ENCODE results near the gene POLN.
"Not testable (repeated sequence)": the region's sequence is repeated elsewhere in the genome, so short reads cannot be mapped to it uniquely, and the experiment has no call there.

DNA sequence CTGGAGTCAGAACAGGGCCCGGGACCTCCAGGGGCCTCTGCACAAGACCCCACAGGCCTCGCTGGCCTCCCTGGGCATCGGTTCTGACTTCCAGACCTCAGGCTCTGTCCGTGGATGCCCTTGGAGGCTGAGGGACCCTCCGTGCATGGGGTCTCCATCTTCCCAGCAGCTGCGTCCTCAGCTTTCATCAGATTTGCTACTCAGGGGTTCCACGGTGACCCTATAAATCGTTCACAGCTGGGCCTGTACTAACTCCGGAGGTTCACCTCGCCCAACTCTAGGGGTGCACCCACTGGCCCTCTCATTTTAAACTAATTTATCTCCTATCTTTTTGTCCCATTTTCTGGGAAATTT, 33.1 kb upstream of the POLN start:
- TF ChIP-seq POLR2A (IDR thresholded peaks at IDR 0.05; ENCODE audit: low read depth, low read length); CEBPB (IDR thresholded peaks at IDR 0.05; ENCODE audit: low read depth, low read length); RAD21 (IDR thresholded peaks at IDR 0.05; ENCODE audit: low read length); CHD1 (IDR thresholded peaks at IDR 0.05; ENCODE audit: low read depth, low read length); MAFK (IDR thresholded peaks at IDR 0.05; ENCODE audit: low read depth, low read length); RCOR1 (IDR thresholded peaks at IDR 0.05; ENCODE audit: insufficient replicate concordance, low read length); SMC3 (IDR thresholded peaks at IDR 0.05; ENCODE audit: low read depth, low read length); RFX5 (IDR thresholded peaks at IDR 0.05; ENCODE audit: low read depth, low read length); BHLHE40 (IDR thresholded peaks at IDR 0.05; ENCODE audit: low read depth, low read length); MAZ (IDR thresholded peaks at IDR 0.05; ENCODE audit: borderline replicate concordance, low read depth, low read length): not testable (repeated sequence)
- TF ChIP-seq, protein P1, sequence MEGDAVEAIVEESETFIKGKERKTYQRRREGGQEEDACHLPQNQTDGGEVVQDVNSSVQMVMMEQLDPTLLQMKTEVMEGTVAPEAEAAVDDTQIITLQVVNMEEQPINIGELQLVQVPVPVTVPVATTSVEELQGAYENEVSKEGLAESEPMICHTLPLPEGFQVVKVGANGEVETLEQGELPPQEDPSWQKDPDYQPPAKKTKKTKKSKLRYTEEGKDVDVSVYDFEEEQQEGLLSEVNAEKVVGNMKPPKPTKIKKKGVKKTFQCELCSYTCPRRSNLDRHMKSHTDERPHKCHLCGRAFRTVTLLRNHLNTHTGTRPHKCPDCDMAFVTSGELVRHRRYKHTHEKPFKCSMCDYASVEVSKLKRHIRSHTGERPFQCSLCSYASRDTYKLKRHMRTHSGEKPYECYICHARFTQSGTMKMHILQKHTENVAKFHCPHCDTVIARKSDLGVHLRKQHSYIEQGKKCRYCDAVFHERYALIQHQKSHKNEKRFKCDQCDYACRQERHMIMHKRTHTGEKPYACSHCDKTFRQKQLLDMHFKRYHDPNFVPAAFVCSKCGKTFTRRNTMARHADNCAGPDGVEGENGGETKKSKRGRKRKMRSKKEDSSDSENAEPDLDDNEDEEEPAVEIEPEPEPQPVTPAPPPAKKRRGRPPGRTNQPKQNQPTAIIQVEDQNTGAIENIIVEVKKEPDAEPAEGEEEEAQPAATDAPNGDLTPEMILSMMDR (conservative IDR thresholded peaks at IDR 0.05; ENCODE audit: low read depth, low read length) = not testable (repeated sequence)
- TF ChIP-seq, protein P2, sequence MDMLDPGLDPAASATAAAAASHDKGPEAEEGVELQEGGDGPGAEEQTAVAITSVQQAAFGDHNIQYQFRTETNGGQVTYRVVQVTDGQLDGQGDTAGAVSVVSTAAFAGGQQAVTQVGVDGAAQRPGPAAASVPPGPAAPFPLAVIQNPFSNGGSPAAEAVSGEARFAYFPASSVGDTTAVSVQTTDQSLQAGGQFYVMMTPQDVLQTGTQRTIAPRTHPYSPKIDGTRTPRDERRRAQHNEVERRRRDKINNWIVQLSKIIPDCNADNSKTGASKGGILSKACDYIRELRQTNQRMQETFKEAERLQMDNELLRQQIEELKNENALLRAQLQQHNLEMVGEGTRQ (IDR thresholded peaks at IDR 0.05; ENCODE audit: low read depth, low read length) = not testable (repeated sequence)

All from IMR-90 (cell line).